Epithelial cell of alveolus of lung (primary cell): ENCODE results near the gene GLRX2. TPM values are rescaled to one million over a fixed set of nuclear protein-coding genes. Genes with fewer than 3 reads are reported as not detected.

Experiments used
- total RNA-seq: library from RNA; depleted of rRNA; stranded (reverse); fragments of >200 nt; gene quantifications from 2 replicates; pipeline ENCODE4 v1.2.1, GENCODE V29; 2015

GLRX2 gene
- total RNA-seq, result 12.5 and 14.9 TPM in 2 replicates

GRCh38 chr1:193104907-193105820 is at the start of gene GLRX2:
Gene GLRX2 (minus strand): TSS chr1:193105414. CDS start chr1:193105382, 32 bp downstream.

GRCh38 chr1:193121616-193122593 is 16.7 kb upstream of the GLRX2 start, which contains the start of gene CDC73:
Gene CDC73 (plus strand): TSS chr1:193122031. CDS start chr1:193122201, 170 bp downstream.

GRCh38 chr1:193059282-193060114 is 45.7 kb downstream of the GLRX2 start, which contains the start of the genes RO60 and UCHL5:
Gene RO60 (plus strand): TSS chr1:193059612. CDS start chr1:193069055, 9,443 bp downstream.
Gene UCHL5 (minus strand): TSS chr1:193059360. CDS start chr1:193059260, 100 bp downstream.

Other genes starting within 250 kb of the GLRX2 start
- 14.7 and 23.0 TPM in 2 replicates for gene UCHL5, start 46.1 kb downstream of the GLRX2 start, total RNA-seq
- 94.7 and 118 TPM in 2 replicates for gene RO60, start 45.8 kb downstream of the GLRX2 start, total RNA-seq
- gene CDC73, start 16.6 kb upstream of the GLRX2 start, total RNA-seq, result 14.1 and 17.3 TPM in 2 replicates
- 0.24 and 1.8 TPM in 2 replicates for gene B3GALT2, start 81.2 kb upstream of the GLRX2 start, total RNA-seq